Stimulated activated naive CD8-positive, alpha-beta T cell treated with anti-CD3 and anti-CD28 coated beads, Interleukin-15, Interleukin-2, amounts not matched to agents 100 ng/mL and 50 ng/mL, for 24 hours (primary cell): ENCODE measurements around the gene FAM3B.
"Not testable (repeated sequence)": the region's sequence is repeated elsewhere in the genome, so short reads cannot be mapped to it uniquely, and the experiment has no call there.

Experiments
- H3K27ac Mint-ChIP-seq: one replicate; pipeline ENCODE4 v1.8.0; 2021; ENCODE audit warnings: mild to moderate bottlenecking, mixed read lengths
- H3K27me3 Mint-ChIP-seq: one replicate; pipeline ENCODE4 v1.8.0; 2021; ENCODE audit warnings: mixed read lengths
- H3K36me3 Mint-ChIP-seq: one replicate; pipeline ENCODE4 v1.8.0; 2021; ENCODE audit warnings: low read depth, mixed read lengths
- H3K4me1 Mint-ChIP-seq: one replicate; pipeline ENCODE4 v1.8.0; 2021; ENCODE audit warnings: low read depth, mixed read lengths
- H3K4me3 Mint-ChIP-seq: one replicate; pipeline ENCODE4 v1.8.0; 2021; ENCODE audit warnings: mild to moderate bottlenecking, mixed read lengths
- H3K9me3 Mint-ChIP-seq: one replicate; pipeline ENCODE4 v1.8.0; 2021; ENCODE audit warnings: mixed read lengths

FAM3B gene

GRCh38 chr21:41304068-41304720 is 12.4 kb upstream of the FAM3B start:
- Mint-ChIP-seq H3K27me3 (peaks cover under 1% of the 10 kb centered on the region), H3K4me1 (no peaks in the 10 kb centered on the region), H3K27ac (no peak overlapping the region), H3K4me3 (no peak overlapping the region), H3K36me3 (no peaks in the 10 kb centered on the region), H3K9me3 (no peaks in the 10 kb centered on the region)

GRCh38 chr21:41307219-41307618 is 9.4 kb upstream of the FAM3B start:
- no peak overlapping the region for H3K27ac Mint-ChIP-seq
- no peaks in the 10 kb centered on the region for H3K9me3 Mint-ChIP-seq
- peaks cover 9% of the 10 kb centered on the region for H3K27me3 Mint-ChIP-seq
- H3K4me3 Mint-ChIP-seq, result no peak overlapping the region
- H3K4me1 Mint-ChIP-seq, result no peaks in the 10 kb centered on the region
- no peaks in the 10 kb centered on the region for H3K36me3 Mint-ChIP-seq

- not testable (repeated sequence) for H3K27ac Mint-ChIP-seq, H3K4me3 Mint-ChIP-seq, H3K9me3 Mint-ChIP-seq, H3K4me1 Mint-ChIP-seq, H3K36me3 Mint-ChIP-seq
- peaks cover 43% of the 10 kb centered on the region for H3K27me3 Mint-ChIP-seq
Observed at GRCh38 chr21:41313285-41314164, 3.1 kb upstream of the FAM3B start.

- Mint-ChIP-seq H3K4me3 (no peak overlapping the region), H3K36me3 (no peaks in the 10 kb centered on the region), H3K27me3 (peaks cover 36% of the 10 kb centered on the region), H3K4me1 (peaks cover 4% of the 10 kb centered on the region), H3K27ac (no peak overlapping the region), H3K9me3 (no peaks in the 10 kb centered on the region)
Observed at GRCh38 chr21:41315726-41316125, 875 bp upstream of the FAM3B start.

- Mint-ChIP-seq H3K4me1 (peaks cover 11% of the 10 kb centered on the region), H3K9me3 (no peaks in the 10 kb centered on the region), H3K36me3 (no peaks in the 10 kb centered on the region), H3K27me3 (peaks cover 40% of the 10 kb centered on the region), H3K4me3 (no peak overlapping the region), H3K27ac (no peak overlapping the region)
Observed at GRCh38 chr21:41317063-41317392, 427 bp downstream of the FAM3B start.

- H3K4me1 Mint-ChIP-seq, result peaks cover 11% of the 10 kb centered on the region
- peaks cover 40% of the 10 kb centered on the region for H3K27me3 Mint-ChIP-seq
- no peak overlapping the region for H3K27ac Mint-ChIP-seq
- H3K4me3 Mint-ChIP-seq, result no peak overlapping the region
- no peaks in the 10 kb centered on the region for H3K9me3 Mint-ChIP-seq
- H3K36me3 Mint-ChIP-seq, result no peaks in the 10 kb centered on the region
Observed at GRCh38 chr21:41317458-41317857, 857 bp downstream of the FAM3B start.

GRCh38 chr21:41318218-41318617 is 1.6 kb downstream of the FAM3B start:
- Mint-ChIP-seq H3K27me3 (peaks cover 40% of the 10 kb centered on the region), H3K4me3 (no peak overlapping the region), H3K4me1 (peaks cover 11% of the 10 kb centered on the region), H3K9me3 (no peaks in the 10 kb centered on the region), H3K27ac (no peak overlapping the region), H3K36me3 (no peaks in the 10 kb centered on the region)

GRCh38 chr21:41319273-41319672 is 2.7 kb downstream of the FAM3B start:
- Mint-ChIP-seq H3K27ac (no peak overlapping the region), H3K27me3 (peaks cover 40% of the 10 kb centered on the region), H3K4me1 (peaks cover 11% of the 10 kb centered on the region), H3K4me3 (no peak overlapping the region), H3K9me3 (no peaks in the 10 kb centered on the region), H3K36me3 (no peaks in the 10 kb centered on the region)

- H3K27ac Mint-ChIP-seq, result no peak overlapping the region
- H3K4me1 Mint-ChIP-seq, result peaks cover 11% of the 10 kb centered on the region
- H3K27me3 Mint-ChIP-seq, result peaks cover 20% of the 10 kb centered on the region
- H3K36me3 Mint-ChIP-seq, result no peaks in the 10 kb centered on the region
- no peaks in the 10 kb centered on the region for H3K9me3 Mint-ChIP-seq
- no peak overlapping the region for H3K4me3 Mint-ChIP-seq
Observed at GRCh38 chr21:41321211-41321907, 4.8 kb downstream of the FAM3B start.

- Mint-ChIP-seq H3K27me3 (peaks cover 20% of the 10 kb centered on the region), H3K36me3 (no peaks in the 10 kb centered on the region), H3K9me3 (no peaks in the 10 kb centered on the region), H3K27ac (no peak overlapping the region), H3K4me3 (no peak overlapping the region), H3K4me1 (peaks cover 11% of the 10 kb centered on the region)
Observed at GRCh38 chr21:41321908-41322495, 5.4 kb downstream of the FAM3B start.

GRCh38 chr21:41322496-41323382 is 6.1 kb downstream of the FAM3B start:
- no peak overlapping the region for H3K27ac Mint-ChIP-seq
- H3K4me3 Mint-ChIP-seq, result no peak overlapping the region
- no peaks in the 10 kb centered on the region for H3K36me3 Mint-ChIP-seq
- H3K27me3 Mint-ChIP-seq, result peaks cover 14% of the 10 kb centered on the region
- H3K4me1 Mint-ChIP-seq, result peaks cover 7% of the 10 kb centered on the region
- H3K9me3 Mint-ChIP-seq, result no peaks in the 10 kb centered on the region

GRCh38 chr21:41325138-41325912 is 8.7 kb downstream of the FAM3B start:
- Mint-ChIP-seq H3K9me3 (no peaks in the 10 kb centered on the region), H3K27me3 (peaks cover 4% of the 10 kb centered on the region), H3K4me1 (peaks cover 7% of the 10 kb centered on the region), H3K36me3 (no peaks in the 10 kb centered on the region), H3K4me3 (no peak overlapping the region), H3K27ac (no peak overlapping the region)

GRCh38 chr21:41326414-41327080 is 9.9 kb downstream of the FAM3B start:
- Mint-ChIP-seq H3K36me3 (no peaks in the 10 kb centered on the region), H3K4me1 (peaks cover 4% of the 10 kb centered on the region), H3K9me3 (no peaks in the 10 kb centered on the region), H3K27me3 (peaks cover 4% of the 10 kb centered on the region), H3K4me3 (no peak overlapping the region), H3K27ac (no peak overlapping the region)
